ENCODE data around the gene EREG. TPM values are rescaled to one million over a fixed set of nuclear protein-coding genes. Genes with fewer than 3 reads are reported as not detected.

Gene EREG
- total and polyA plus RNA-seq, 9 of the 15 experiments (the other 6 are each of a cell fraction or from before 2014, with no cell fraction given) = 0.97 to 7.3 (median 2.5) TPM

DNA sequence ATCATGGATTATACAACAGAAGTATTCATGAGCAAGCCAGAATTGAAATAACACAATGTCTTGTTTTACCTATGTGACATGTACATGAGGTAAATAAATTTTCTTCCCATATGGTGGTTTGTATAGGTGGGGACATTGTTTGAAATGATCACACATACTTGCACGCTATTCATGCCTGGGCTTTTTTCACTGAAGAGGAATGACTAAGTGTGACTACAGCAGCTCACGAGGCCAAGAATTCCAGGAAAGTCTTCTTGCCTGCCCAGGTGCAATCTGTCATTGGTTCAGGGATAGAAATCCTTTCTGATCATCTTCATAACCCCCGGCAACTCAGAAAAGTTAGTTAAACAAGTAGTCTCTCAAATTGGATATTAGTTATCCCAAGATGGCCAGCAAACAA lies 43.7 kb downstream of the EREG start:
- no peak overlapping the region for H3K4me3 ChIP-seq
- H2AFZ ChIP-seq (ENCODE audit: low read depth, low read length) = peak overlapping the region; percentile 75
- H3K4me2 ChIP-seq (ENCODE audit: insufficient read depth, low read length) = no peak overlapping the region
- H3K9me1 ChIP-seq (ENCODE audit: control insufficient read depth, insufficient read depth, low read length) = no peaks in the 10 kb centered on the region
- in situ Hi-C loops (cut with MboI) (no loop called here), intact Hi-C loops (cut with micrococcal nuclease) (no loop called here)
- H3K9ac ChIP-seq (ENCODE audit: insufficient read depth in 1 of 2, low read depth in 2 of 2, low read length in 2 of 2) = no peak overlapping the region
- no peaks in the 10 kb centered on the region for H4K20me1 ChIP-seq (replicated peaks; ENCODE audit: control insufficient read depth, insufficient read depth, low read length)
- no peak overlapping the region for H3K27ac ChIP-seq (ENCODE audit: extremely low read depth, low read depth, low read length)
- CTCF ChIA-PET (ENCODE audit: low intra/inter-chr PET ratio) = no interaction called here
- ATAC-seq (no peak), FAIRE-seq (no peak), DNase-seq (ENCODE audit: extremely low read depth in 1 of 4, low spot score in 3 of 4) (peak in 1 of 4 experiments; percentile 31)
- no peaks in the 10 kb centered on the region for H3K36me3 ChIP-seq (ENCODE audit: control insufficient read depth, insufficient read depth, low read length)
- no peaks in the 10 kb centered on the region; a peak in 1 of 5 replicates for H3K4me1 ChIP-seq (replicated peaks in 1 of 2; ENCODE audit: control insufficient read depth in 2 of 2, insufficient read depth in 2 of 2, low read length in 2 of 2)
- TF ChIP-seq, protein P1, sequence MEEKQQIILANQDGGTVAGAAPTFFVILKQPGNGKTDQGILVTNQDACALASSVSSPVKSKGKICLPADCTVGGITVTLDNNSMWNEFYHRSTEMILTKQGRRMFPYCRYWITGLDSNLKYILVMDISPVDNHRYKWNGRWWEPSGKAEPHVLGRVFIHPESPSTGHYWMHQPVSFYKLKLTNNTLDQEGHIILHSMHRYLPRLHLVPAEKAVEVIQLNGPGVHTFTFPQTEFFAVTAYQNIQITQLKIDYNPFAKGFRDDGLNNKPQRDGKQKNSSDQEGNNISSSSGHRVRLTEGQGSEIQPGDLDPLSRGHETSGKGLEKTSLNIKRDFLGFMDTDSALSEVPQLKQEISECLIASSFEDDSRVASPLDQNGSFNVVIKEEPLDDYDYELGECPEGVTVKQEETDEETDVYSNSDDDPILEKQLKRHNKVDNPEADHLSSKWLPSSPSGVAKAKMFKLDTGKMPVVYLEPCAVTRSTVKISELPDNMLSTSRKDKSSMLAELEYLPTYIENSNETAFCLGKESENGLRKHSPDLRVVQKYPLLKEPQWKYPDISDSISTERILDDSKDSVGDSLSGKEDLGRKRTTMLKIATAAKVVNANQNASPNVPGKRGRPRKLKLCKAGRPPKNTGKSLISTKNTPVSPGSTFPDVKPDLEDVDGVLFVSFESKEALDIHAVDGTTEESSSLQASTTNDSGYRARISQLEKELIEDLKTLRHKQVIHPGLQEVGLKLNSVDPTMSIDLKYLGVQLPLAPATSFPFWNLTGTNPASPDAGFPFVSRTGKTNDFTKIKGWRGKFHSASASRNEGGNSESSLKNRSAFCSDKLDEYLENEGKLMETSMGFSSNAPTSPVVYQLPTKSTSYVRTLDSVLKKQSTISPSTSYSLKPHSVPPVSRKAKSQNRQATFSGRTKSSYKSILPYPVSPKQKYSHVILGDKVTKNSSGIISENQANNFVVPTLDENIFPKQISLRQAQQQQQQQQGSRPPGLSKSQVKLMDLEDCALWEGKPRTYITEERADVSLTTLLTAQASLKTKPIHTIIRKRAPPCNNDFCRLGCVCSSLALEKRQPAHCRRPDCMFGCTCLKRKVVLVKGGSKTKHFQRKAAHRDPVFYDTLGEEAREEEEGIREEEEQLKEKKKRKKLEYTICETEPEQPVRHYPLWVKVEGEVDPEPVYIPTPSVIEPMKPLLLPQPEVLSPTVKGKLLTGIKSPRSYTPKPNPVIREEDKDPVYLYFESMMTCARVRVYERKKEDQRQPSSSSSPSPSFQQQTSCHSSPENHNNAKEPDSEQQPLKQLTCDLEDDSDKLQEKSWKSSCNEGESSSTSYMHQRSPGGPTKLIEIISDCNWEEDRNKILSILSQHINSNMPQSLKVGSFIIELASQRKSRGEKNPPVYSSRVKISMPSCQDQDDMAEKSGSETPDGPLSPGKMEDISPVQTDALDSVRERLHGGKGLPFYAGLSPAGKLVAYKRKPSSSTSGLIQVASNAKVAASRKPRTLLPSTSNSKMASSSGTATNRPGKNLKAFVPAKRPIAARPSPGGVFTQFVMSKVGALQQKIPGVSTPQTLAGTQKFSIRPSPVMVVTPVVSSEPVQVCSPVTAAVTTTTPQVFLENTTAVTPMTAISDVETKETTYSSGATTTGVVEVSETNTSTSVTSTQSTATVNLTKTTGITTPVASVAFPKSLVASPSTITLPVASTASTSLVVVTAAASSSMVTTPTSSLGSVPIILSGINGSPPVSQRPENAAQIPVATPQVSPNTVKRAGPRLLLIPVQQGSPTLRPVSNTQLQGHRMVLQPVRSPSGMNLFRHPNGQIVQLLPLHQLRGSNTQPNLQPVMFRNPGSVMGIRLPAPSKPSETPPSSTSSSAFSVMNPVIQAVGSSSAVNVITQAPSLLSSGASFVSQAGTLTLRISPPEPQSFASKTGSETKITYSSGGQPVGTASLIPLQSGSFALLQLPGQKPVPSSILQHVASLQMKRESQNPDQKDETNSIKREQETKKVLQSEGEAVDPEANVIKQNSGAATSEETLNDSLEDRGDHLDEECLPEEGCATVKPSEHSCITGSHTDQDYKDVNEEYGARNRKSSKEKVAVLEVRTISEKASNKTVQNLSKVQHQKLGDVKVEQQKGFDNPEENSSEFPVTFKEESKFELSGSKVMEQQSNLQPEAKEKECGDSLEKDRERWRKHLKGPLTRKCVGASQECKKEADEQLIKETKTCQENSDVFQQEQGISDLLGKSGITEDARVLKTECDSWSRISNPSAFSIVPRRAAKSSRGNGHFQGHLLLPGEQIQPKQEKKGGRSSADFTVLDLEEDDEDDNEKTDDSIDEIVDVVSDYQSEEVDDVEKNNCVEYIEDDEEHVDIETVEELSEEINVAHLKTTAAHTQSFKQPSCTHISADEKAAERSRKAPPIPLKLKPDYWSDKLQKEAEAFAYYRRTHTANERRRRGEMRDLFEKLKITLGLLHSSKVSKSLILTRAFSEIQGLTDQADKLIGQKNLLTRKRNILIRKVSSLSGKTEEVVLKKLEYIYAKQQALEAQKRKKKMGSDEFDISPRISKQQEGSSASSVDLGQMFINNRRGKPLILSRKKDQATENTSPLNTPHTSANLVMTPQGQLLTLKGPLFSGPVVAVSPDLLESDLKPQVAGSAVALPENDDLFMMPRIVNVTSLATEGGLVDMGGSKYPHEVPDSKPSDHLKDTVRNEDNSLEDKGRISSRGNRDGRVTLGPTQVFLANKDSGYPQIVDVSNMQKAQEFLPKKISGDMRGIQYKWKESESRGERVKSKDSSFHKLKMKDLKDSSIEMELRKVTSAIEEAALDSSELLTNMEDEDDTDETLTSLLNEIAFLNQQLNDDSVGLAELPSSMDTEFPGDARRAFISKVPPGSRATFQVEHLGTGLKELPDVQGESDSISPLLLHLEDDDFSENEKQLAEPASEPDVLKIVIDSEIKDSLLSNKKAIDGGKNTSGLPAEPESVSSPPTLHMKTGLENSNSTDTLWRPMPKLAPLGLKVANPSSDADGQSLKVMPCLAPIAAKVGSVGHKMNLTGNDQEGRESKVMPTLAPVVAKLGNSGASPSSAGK (IDR thresholded peaks at IDR 0.05) = 0 out of 2 replicates have a peak, but pooled peaks have one; percentile 14
- TF ChIP-seq MBD2 (IDR thresholded peaks at IDR 0.05; ENCODE audit: borderline replicate concordance, low read depth) (no peak), DIDO1 (tag; IDR thresholded peaks at IDR 0.05; ENCODE audit: low read depth) (no peak), FOSL1 (tag; conservative IDR thresholded peaks at IDR 0.05) (peak; percentile 38; the same call in 1 of the 2 replicates), ARID1B (IDR thresholded peaks at IDR 0.05) (peak; percentile 21; the same call in 1 of the 2 replicates)
- no TSS peak for BruUV-seq (replicated peaks)
- POLR2A ChIA-PET = no interaction called here
- H3K79me2 ChIP-seq (ENCODE audit: control insufficient read depth, insufficient read depth, low read length) = no peaks in the 10 kb centered on the region
- WGBS (ENCODE audit: insufficient coverage, low coverage, missing lambda C conversion rate) = 21% methylated on average over 3 of the region's 3 CpGs
- H3K9me3 ChIP-seq (replicated peaks; ENCODE audit: control insufficient read depth, insufficient read depth, low read depth, low read length) = no peaks in the 10 kb centered on the region
- no peaks in the 10 kb centered on the region for H3K27me3 ChIP-seq (ENCODE audit: control insufficient read depth in 2 of 2, insufficient read depth in 2 of 2, low read length in 2 of 2)

All from K562 (cell line).